Measurements from ENCODE around the gene CERT1.
"Not testable (repeated sequence)": the region's sequence is repeated elsewhere in the genome, so short reads cannot be mapped to it uniquely, and the experiment has no call there.

Gene CERT1

DNA sequence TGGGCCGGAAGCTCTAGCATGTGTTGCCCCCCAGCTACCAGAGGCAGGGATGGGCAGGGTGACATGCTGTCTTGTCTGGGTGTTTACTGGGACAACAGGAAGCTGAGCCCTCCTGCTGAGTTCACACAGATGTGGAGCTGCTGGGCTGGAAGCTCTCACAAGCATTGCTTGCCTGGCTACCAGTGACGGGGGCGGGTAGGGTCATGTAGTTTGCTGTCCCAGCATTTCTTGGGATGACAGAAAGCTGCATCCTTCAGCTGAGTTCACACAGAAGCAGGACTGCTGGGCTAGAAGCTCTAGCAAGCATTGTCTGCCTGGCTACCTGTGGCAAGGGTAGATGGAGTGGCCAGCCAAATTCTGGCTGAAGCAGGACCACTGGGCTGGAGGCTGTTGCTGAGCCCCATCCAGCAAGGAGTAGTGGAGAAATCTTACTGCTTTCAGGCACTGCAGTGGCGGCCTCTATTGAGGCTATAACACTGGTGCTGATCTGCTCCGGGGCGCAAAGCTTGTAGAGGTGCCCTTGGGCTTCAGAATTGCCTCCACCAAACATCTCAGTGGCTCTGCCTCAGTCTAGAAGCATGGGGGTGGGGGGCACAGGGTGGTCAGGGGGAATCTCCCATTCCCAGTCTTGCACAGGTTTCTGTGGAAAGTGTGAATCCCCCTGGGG, 25.4 kb upstream of the CERT1 start:
- H3K27ac ChIP-seq (ENCODE audit: low read length), result peak overlapping the region; percentile 56
- no peak overlapping the region for H2AFZ ChIP-seq (ENCODE audit: low read depth, low read length)
- no peak overlapping the region for H3K4me3 ChIP-seq (ENCODE audit: low read depth in 1 of 2, low read length in 2 of 2)
- H4K20me1 ChIP-seq (ENCODE audit: insufficient read depth, low read length), result peaks cover 27% of the 10 kb centered on the region
- peak; percentile 30 for DNase-seq
- peaks cover 11% of the 10 kb centered on the region; the same call in 1 of the 2 replicates for H3K4me1 ChIP-seq (ENCODE audit: insufficient read depth, low read length)
- H3K9me3 ChIP-seq (ENCODE audit: insufficient read depth, low read length, severe bottlenecking), result no peaks in the 10 kb centered on the region
- peak; percentile 84 for ATAC-seq (ENCODE audit: insufficient read depth, low read depth)
- no peak overlapping the region for H3K4me2 ChIP-seq (ENCODE audit: insufficient read depth, low read length)
- peaks cover 3% of the 10 kb centered on the region for H3K36me3 ChIP-seq (ENCODE audit: insufficient read depth, low read length)
- peaks cover 93% of the 10 kb centered on the region for H3K79me2 ChIP-seq (ENCODE audit: insufficient read depth, low read length)
- TF ChIP-seq EZH2 (IDR thresholded peaks at IDR 0.05; ENCODE audit: borderline replicate concordance, low read depth, low read length, severe bottlenecking), result no peak
- TF ChIP-seq CTCF (IDR thresholded peaks at IDR 0.05; ENCODE audit: borderline replicate concordance, extremely low read depth, low read length, poor library complexity, severe bottlenecking), result no peak
- no peaks in the 10 kb centered on the region for H3K27me3 ChIP-seq (ENCODE audit: insufficient read depth, low read length, poor library complexity)
- H3K9ac ChIP-seq (ENCODE audit: low read depth, low read length), result no peak overlapping the region

DNA sequence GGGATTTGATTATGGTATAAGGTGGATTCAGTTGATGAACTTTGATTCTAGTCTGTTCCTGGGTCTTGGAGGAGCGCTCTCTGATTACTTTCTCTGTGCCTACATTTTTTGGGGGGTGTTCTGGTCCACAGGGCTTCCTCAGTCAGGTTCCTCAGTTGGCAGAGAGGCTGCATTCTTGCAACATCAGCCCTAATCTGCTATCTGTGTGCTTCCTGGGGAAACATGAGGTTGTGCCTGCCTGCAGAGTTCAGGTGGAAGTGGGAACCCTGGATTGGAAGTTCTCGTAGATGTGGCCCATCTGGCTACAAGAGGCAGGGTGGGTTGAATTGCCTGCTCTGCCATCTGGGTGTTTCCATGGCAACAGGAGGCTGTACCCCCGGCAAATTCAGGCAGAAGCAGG, 24.7 kb upstream of the CERT1 start:
- Histone ChIP-seq H2AFZ (ENCODE audit: low read depth, low read length) (no peak overlapping the region), H3K9me3 (ENCODE audit: insufficient read depth, low read length, severe bottlenecking) (no peaks in the 10 kb centered on the region), H3K9ac (ENCODE audit: low read depth, low read length) (no peak overlapping the region), H3K4me3 (ENCODE audit: low read depth in 1 of 2, low read length in 2 of 2) (no peak overlapping the region), H3K4me1 (ENCODE audit: insufficient read depth, low read length) (peaks cover 11% of the 10 kb centered on the region; the same call in 1 of the 2 replicates), H3K27me3 (ENCODE audit: insufficient read depth, low read length, poor library complexity) (no peaks in the 10 kb centered on the region), H3K79me2 (ENCODE audit: insufficient read depth, low read length) (peaks cover 95% of the 10 kb centered on the region), H3K4me2 (ENCODE audit: insufficient read depth, low read length) (no peak overlapping the region), H4K20me1 (ENCODE audit: insufficient read depth, low read length) (peaks cover 28% of the 10 kb centered on the region), H3K27ac (ENCODE audit: low read length) (no peak overlapping the region), H3K36me3 (ENCODE audit: insufficient read depth, low read length) (peaks cover 6% of the 10 kb centered on the region)
- ATAC-seq (ENCODE audit: insufficient read depth, low read depth) (0 out of 3 replicates have a peak, but pooled peaks have one; percentile 12), DNase-seq (no peak)
- no peak for TF ChIP-seq CTCF (IDR thresholded peaks at IDR 0.05; ENCODE audit: borderline replicate concordance, extremely low read depth, low read length, poor library complexity, severe bottlenecking)
- no peak for TF ChIP-seq EZH2 (IDR thresholded peaks at IDR 0.05; ENCODE audit: borderline replicate concordance, low read depth, low read length, severe bottlenecking)

DNA sequence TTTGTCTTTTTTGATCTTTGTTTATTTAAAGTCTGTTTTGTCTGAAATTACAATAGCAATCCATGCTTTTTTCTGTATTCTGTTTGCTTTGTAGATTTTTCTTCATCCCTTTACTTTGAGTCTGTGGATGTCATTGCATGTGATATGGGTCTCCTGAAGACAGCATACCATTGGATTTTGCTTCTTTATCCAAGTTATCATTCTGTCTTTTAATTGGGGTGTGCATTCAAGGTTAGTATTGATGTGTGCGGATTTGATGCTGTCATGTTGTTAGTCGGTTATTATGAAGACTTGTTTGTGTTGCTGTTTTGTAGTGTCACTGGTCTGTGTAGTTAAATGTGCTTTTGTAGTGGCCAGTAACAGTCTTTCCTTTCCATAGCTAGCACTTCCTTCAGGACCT, 23.3 kb upstream of the CERT1 start:
- Histone ChIP-seq H3K79me2 (ENCODE audit: insufficient read depth, low read length) (peaks cover 93% of the 10 kb centered on the region), H3K27me3 (ENCODE audit: insufficient read depth, low read length, poor library complexity) (no peaks in the 10 kb centered on the region), H3K4me3 (ENCODE audit: low read depth in 1 of 2, low read length in 2 of 2) (no peak overlapping the region), H3K9me3 (ENCODE audit: insufficient read depth, low read length, severe bottlenecking) (no peaks in the 10 kb centered on the region), H3K9ac (ENCODE audit: low read depth, low read length) (no peak overlapping the region), H3K4me1 (ENCODE audit: insufficient read depth, low read length) (peaks cover 11% of the 10 kb centered on the region; the same call in 1 of the 2 replicates), H2AFZ (ENCODE audit: low read depth, low read length) (no peak overlapping the region), H4K20me1 (ENCODE audit: insufficient read depth, low read length) (peaks cover 28% of the 10 kb centered on the region), H3K36me3 (ENCODE audit: insufficient read depth, low read length) (peaks cover 6% of the 10 kb centered on the region), H3K4me2 (ENCODE audit: insufficient read depth, low read length) (no peak overlapping the region), H3K27ac (ENCODE audit: low read length) (no peak overlapping the region)
- TF ChIP-seq CTCF (IDR thresholded peaks at IDR 0.05; ENCODE audit: borderline replicate concordance, extremely low read depth, low read length, poor library complexity, severe bottlenecking), result no peak
- DNase-seq (no peak), ATAC-seq (ENCODE audit: insufficient read depth, low read depth) (no peak)

- H3K27me3 ChIP-seq (ENCODE audit: insufficient read depth, low read length, poor library complexity); H3K36me3 ChIP-seq (ENCODE audit: insufficient read depth, low read length); H3K4me2 ChIP-seq (ENCODE audit: insufficient read depth, low read length); H3K9me3 ChIP-seq (ENCODE audit: insufficient read depth, low read length, severe bottlenecking); ATAC-seq (ENCODE audit: insufficient read depth, low read depth); H3K4me3 ChIP-seq (ENCODE audit: low read depth in 1 of 2, low read length in 2 of 2); H3K9ac ChIP-seq (ENCODE audit: low read depth, low read length); H2AFZ ChIP-seq (ENCODE audit: low read depth, low read length); DNase-seq; H3K27ac ChIP-seq (ENCODE audit: low read length): not testable (repeated sequence)
- Histone ChIP-seq H3K4me1 (ENCODE audit: insufficient read depth, low read length) (peaks cover 11% of the 10 kb centered on the region; the same call in 1 of the 2 replicates), H3K79me2 (ENCODE audit: insufficient read depth, low read length) (peaks cover 92% of the 10 kb centered on the region), H4K20me1 (ENCODE audit: insufficient read depth, low read length) (peaks cover 34% of the 10 kb centered on the region)
Measured at GRCh38 chr5:75533716-75534115, 22.3 kb upstream of the CERT1 start.

Measured in DND-41 (cell line).